NB4 (cell line): Measurements from ENCODE around the gene EBF4.

Experiments used
- DNase-seq: peaks from one replicate; pipeline ENCODE4 v3.0.0; 2010; ENCODE audit warnings: low read depth
- H3K4me3 ChIP-seq: one replicate; pipeline ENCODE4 v1.5.1; 2011; ENCODE audit warnings: mild to moderate bottlenecking, low read depth, low read length, moderate library complexity
- CTCF ChIP-seq: IDR thresholded peaks from one replicate; pipeline ENCODE4 v1.5.1; 2012; ENCODE audit warnings: low read depth, low read length
- MAX ChIP-seq: IDR thresholded peaks from 2 replicates; pipeline ENCODE4 v1.6.1; 2011; ENCODE audit warnings: low read depth, low read length
- MYC ChIP-seq: IDR thresholded peaks from 2 replicates; pipeline ENCODE4 v1.6.1; 2011; ENCODE audit warnings: low read depth, low read length
- POLR2A ChIP-seq: IDR thresholded peaks from 2 replicates; pipeline ENCODE4 v1.6.1; 2011; ENCODE audit warnings: mild to moderate bottlenecking; ENCODE audit not compliant: insufficient read length; ENCODE audit errors: extremely low read depth

The EBF4 gene

DNA sequence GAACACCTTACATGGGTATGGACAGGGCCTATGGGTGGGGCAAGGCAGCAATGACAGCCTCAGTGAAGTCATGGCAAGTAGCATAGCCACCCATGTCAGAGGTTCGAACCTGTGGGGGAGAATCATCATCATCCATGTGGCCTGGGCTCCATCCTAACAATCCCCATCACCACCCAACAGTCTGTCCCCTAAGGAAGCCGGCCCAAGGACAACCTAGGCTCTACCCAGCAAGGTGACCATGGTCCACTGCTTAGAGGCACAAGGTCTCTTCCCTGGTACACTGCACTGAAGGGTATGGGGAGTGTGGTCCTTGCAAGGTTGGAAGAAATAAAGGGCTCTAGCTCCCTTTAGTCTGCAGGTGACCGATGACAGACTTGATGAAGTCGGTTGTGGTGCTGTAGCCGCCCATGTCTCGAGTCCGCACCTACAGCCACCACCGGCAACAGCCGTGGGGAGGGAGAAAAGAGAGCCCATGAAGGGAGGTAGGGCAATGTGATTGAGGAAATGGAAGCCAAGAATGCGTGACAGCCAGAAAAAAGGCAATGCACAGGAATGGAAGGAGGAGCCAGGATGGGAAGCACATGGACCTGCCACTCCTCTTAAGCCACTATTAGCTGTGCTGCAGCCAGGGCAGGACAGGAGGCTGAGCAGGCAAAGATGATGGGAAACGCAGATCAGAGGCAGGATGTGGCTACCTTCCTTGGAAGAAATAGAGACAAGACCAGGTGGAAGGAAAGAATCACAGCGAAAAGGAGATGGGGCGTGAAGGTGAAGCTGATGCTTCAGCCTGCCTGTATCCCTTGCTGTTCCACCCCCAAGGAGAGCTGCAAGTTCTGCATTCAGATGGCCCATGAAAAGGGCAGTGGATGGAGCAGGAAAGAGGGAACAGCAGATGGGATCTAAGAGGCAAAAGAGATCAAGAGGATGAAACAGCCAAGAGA lies 33.9 kb upstream of the EBF4 start:
- DNase-seq, result peak; percentile 66
- H3K4me3 ChIP-seq, result no peak overlapping the region
- TF ChIP-seq CTCF (no peak), MAX (peak; percentile 42), POLR2A (peak; percentile 33)

- H3K4me3 ChIP-seq, result no peak overlapping the region
- no peak for TF ChIP-seq CTCF
- DNase-seq, result peak; percentile 29
Observed at GRCh38 chr20:2659547-2659946, 33.0 kb upstream of the EBF4 start.

DNA sequence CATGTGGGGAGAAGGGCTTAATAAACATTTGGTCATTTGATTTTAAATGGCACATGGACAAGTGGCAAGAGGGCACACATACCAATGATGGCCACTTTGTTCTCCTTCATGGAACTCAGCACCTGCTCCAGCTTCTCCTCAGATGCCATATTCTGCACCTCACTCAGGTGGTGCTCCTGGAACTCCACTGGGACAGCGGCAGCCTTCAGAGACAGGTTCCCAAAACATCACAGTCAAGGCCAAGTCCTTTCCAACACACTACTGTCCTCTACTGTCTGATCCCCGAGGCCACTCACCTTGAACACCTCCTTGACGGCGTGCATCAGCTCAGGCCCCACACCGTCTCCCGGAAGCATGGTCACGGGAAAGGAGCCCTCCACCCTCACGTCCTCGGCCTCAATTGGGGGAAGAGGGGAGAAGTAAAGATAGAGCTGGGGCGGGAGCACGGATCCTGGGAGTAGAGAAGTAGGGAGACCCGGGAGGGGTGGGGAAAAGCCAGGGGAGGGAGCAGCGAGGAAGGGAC lies 29.2 kb upstream of the EBF4 start:
- TF ChIP-seq MAX (no peak), POLR2A (no peak)

DNA sequence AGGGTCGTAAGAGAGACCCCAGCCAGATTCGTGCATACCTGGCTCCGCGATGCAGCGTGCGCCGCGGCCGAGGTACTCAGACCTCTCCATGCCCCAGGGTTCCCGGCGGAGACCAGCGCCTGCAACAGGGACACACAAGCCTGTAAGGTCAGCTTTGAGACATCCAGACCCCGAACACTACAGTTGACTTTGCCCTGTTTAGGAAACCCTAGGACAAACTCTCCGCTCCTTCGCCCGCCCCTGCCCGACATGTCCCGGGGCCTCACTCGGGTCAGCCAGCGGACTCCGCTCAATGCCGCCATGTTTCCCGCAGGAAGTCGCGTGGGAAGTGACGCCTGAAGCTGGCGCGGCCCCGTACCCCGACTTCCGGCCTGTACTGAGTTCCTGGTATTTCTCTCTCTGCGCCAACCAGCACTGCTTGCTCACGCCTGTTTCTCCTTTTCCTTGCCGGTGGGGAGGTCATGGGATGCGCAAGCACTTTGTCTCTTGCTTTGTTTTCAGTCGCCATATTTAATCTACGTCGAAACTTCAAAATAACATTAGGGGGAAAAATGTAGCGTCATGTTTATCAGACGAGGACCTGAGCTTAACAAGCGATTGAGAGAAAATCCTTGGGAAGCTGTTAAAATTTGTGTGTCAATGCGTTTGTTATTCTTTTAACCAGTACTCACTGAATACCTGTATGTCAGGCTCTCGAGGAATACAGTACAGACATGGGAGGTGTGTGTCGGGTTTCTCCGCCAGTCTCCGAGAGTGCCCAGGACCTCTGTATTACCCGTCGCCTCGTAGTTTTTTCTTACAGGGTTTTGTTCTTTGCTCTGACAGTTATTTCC lies 28.5 kb upstream of the EBF4 start, which contains the start of gene IDH3B:
Gene IDH3B (minus strand): TSS at position 330 of the 833 bp plus-strand sequence. CDS start 28 bp downstream, at position 302.
- peak; percentile 97 for DNase-seq
- TF ChIP-seq MYC (peak; percentile 86), POLR2A (peak; percentile 90), CTCF (no peak), MAX (peak; percentile 83)

More for the DNA sequence above, 29.2 kb upstream of the EBF4 start:
- peak overlapping the region; percentile 98 for H3K4me3 ChIP-seq
- DNase-seq, result no peak

GRCh38 chr20:2671977-2672376 lies 20.6 kb upstream of the EBF4 start:
- no peak overlapping the region for H3K4me3 ChIP-seq
- DNase-seq, result peak; percentile 84
- no peak for TF ChIP-seq MAX
- no peak for TF ChIP-seq POLR2A
- TF ChIP-seq MYC, result no peak
- TF ChIP-seq CTCF, result peak; percentile 74

More for the DNA sequence above, 28.5 kb upstream of the EBF4 start, which contains the start of gene IDH3B:
- peak within 1 kb of the TSS; percentile 98 for H3K4me3 ChIP-seq

DNA sequence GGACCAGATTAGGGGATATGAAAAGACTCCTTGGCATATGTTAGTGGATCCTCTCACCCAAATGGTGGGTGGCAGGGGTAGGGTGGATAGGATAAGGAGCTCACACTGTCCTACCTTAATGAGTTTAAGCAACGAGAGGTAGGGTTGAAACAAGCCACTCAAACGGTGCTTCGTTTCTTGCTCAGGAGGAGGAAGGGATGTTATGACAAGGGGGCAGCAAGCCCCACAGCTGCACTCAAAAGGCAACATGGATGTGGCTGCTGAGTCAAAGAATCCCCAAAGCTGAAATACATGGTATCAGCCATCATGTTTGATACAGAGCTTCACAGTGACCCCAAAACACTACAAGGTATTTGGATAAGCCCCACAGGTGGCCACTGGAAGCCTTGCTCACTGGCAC lies 20.1 kb upstream of the EBF4 start:
- no peak overlapping the region for H3K4me3 ChIP-seq
- DNase-seq, result no peak
- no peak for TF ChIP-seq POLR2A
- TF ChIP-seq CTCF, result no peak
- no peak for TF ChIP-seq MAX
- TF ChIP-seq MYC, result no peak
